PFSK-1 (cell line): ENCODE data around the gene HBQ1.
"Not testable (repeated sequence)": the region's sequence is repeated elsewhere in the genome, so short reads cannot be mapped to it uniquely, and the experiment has no call there.

Source experiments
- POLR2AphosphoS5 ChIP-seq: IDR thresholded peaks from 2 replicates; pipeline ENCODE4 v1.6.1; 2012; ENCODE audit warnings: low read depth, mild to moderate bottlenecking, control low read depth, low read length, moderate library complexity
- TAF1 ChIP-seq: IDR thresholded peaks from 2 replicates; pipeline ENCODE4 v1.6.1; 2012; ENCODE audit warnings: low read length, control low read depth, borderline replicate concordance; ENCODE audit not compliant: insufficient read depth

DNA sequence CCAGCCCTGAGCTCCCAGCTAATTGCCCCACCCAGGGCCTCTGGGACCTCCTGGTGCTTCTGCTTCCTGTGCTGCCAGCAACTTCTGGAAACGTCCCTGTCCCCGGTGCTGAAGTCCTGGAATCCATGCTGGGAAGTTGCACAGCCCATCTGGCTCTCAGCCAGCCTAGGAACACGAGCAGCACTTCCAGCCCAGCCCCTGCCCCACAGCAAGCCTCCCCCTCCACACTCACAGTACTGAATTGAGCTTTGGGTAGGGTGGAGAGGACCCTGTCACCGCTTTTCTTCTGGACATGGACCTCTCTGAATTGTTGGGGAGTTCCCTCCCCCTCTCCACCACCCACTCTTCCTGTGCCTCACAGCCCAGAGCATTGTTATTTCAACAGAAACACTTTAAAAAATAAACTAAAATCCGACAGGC is 10.2 kb upstream of the HBQ1 start:
- not testable (repeated sequence) for TF ChIP-seq POLR2AphosphoS5, TAF1
